Measurements from ENCODE around the gene NLK. TPM values are rescaled to one million over a fixed set of nuclear protein-coding genes. Genes with fewer than 3 reads are reported as not detected.

NLK gene
- total RNA-seq, 6 donors from 2014 or later, result 16.1 to 34.5 (median 19.9) TPM

- Histone ChIP-seq H3K27ac (no peak overlapping the region), H3K9me3 (no peaks in the 10 kb centered on the region), H3K27me3 (no peaks in the 10 kb centered on the region), H3K4me3 (no peak overlapping the region), H3K4me1 (no peaks in the 10 kb centered on the region), H3K36me3 (peaks cover 0 to 5% (median 0%) of the 10 kb centered on the region in 4 donors)
- 91 to 93% methylated on average over 5 of the region's 5 CpGs for WGBS, 2 donors
- TF ChIP-seq EP300 (IDR thresholded peaks at IDR 0.05) (no peak), POLR2A (IDR thresholded peaks at IDR 0.05) (no peak)
- DNase-seq, result no peak
- ATAC-seq (ENCODE audit: low FRiP score in 2 of 2), result no peak
These were observed 117.4 kb downstream of the NLK start for GRCh38 chr17:28159924-28160323.

GRCh38 chr17:28160610-28161009 is 118.1 kb downstream of the NLK start:
- Histone ChIP-seq H3K9me3 (no peaks in the 10 kb centered on the region), H3K4me1 (no peaks in the 10 kb centered on the region), H3K4me3 (no peak overlapping the region), H3K27me3 (no peaks in the 10 kb centered on the region), H3K27ac (no peak overlapping the region), H3K36me3 (peaks cover 0 to 5% (median 0%) of the 10 kb centered on the region in 4 donors)
- DNase-seq (no peak), ATAC-seq (ENCODE audit: low FRiP score in 2 of 2) (no peak)
- WGBS, 2 donors, result 54 to 69% methylated on average over 2 of the region's 2 CpGs
- TF ChIP-seq POLR2A (IDR thresholded peaks at IDR 0.05), result no peak
- no peak for TF ChIP-seq EP300 (IDR thresholded peaks at IDR 0.05)
- TF ChIP-seq CTCF (IDR thresholded peaks at IDR 0.05), result no peak
- no peak for TF ChIP-seq POLR2AphosphoS5 (IDR thresholded peaks at IDR 0.05)

GRCh38 chr17:28161311-28161710 is 118.8 kb downstream of the NLK start:
- Histone ChIP-seq H3K4me3 (no peak overlapping the region), H3K27ac (no peak overlapping the region), H3K36me3 (peaks cover 0 to 5% (median 0%) of the 10 kb centered on the region in 4 donors), H3K9me3 (no peaks in the 10 kb centered on the region), H3K27me3 (no peaks in the 10 kb centered on the region), H3K4me1 (no peaks in the 10 kb centered on the region)
- ATAC-seq (ENCODE audit: low FRiP score in 2 of 2), result no peak
- no peak for DNase-seq
- 74 to 80% methylated on average over 4 of the region's 4 CpGs for WGBS, 2 donors
- no peak for TF ChIP-seq POLR2AphosphoS5 (IDR thresholded peaks at IDR 0.05)
- no peak for TF ChIP-seq EP300 (IDR thresholded peaks at IDR 0.05)
- TF ChIP-seq CTCF (IDR thresholded peaks at IDR 0.05), result no peak
- TF ChIP-seq POLR2A (IDR thresholded peaks at IDR 0.05), result no peak

- TF ChIP-seq POLR2AphosphoS5 (IDR thresholded peaks at IDR 0.05) (no peak), POLR2A (IDR thresholded peaks at IDR 0.05) (no peak), CTCF (IDR thresholded peaks at IDR 0.05) (no peak), EP300 (IDR thresholded peaks at IDR 0.05) (no peak)
- no peak for ATAC-seq (ENCODE audit: low FRiP score in 2 of 2)
These were observed 124.0 kb downstream of the NLK start for GRCh38 chr17:28166478-28166877.

GRCh38 chr17:28169621-28170349 is 127.3 kb downstream of the NLK start:
- WGBS, 2 donors, result 69 to 83% methylated on average over 3 of the region's 3 CpGs
- no peak overlapping the region for H3K4me3 ChIP-seq
- TF ChIP-seq POLR2A (IDR thresholded peaks at IDR 0.05), result no peak
- no peak for TF ChIP-seq EP300 (IDR thresholded peaks at IDR 0.05)
- TF ChIP-seq POLR2AphosphoS5 (IDR thresholded peaks at IDR 0.05), result no peak
- TF ChIP-seq CTCF (IDR thresholded peaks at IDR 0.05), result no peak
- no peaks in the 10 kb centered on the region for H3K27me3 ChIP-seq
- H3K36me3 ChIP-seq, result peaks cover 0 to 30% (median 6%) of the 10 kb centered on the region in 4 donors
- peaks cover 0 to 4% (median 2%) of the 10 kb centered on the region in 4 donors for H3K4me1 ChIP-seq
- H3K27ac ChIP-seq, result no peak overlapping the region
- DNase-seq, result no peak
- ATAC-seq (ENCODE audit: low FRiP score in 2 of 2), result no peak
- no peaks in the 10 kb centered on the region for H3K9me3 ChIP-seq

More at GRCh38 chr17:28166478-28166877, 124.0 kb downstream of the NLK start:
- H3K4me1 ChIP-seq, result no peaks in the 10 kb centered on the region
- no peaks in the 10 kb centered on the region for H3K9me3 ChIP-seq
- H3K36me3 ChIP-seq, result peaks cover 0 to 27% (median 5%) of the 10 kb centered on the region in 4 donors
- no peaks in the 10 kb centered on the region for H3K27me3 ChIP-seq
- DNase-seq, result no peak
- 87 to 93% methylated on average over 2 of the region's 2 CpGs for WGBS, 2 donors
- H3K27ac ChIP-seq, result no peak overlapping the region
- H3K4me3 ChIP-seq, result no peak overlapping the region

Data from upper lobe of left lung (tissue), 6 donors.